Esophagus muscularis mucosa (tissue), 4 donors: ENCODE measurements around the gene FGF8. TPM values are rescaled to one million over a fixed set of nuclear protein-coding genes. Genes with fewer than 3 reads are reported as not detected.

Experiments used
- DNase-seq: peaks from one replicate; pipeline ENCODE4 v3.0.0-alpha.2; 2017; ENCODE audit errors: extremely low spot score
- H3K27ac ChIP-seq, 4 donors: fragments of 200-600 bp; sonication (generic); replicated peaks in 1 of 4; 1 replicate in 3 of 4; 2 replicates in 1 of 4; pipeline ENCODE4 v1.5.1; 2016 to 2019; ENCODE audit warnings: mild to moderate bottlenecking in 1 of 4
- H3K27me3 ChIP-seq, 4 donors: fragments of 200-600 bp; sonication (generic); one replicate each; pipeline versions ENCODE4 v1.5.1 to v1.6.0; 2016 to 2019
- H3K36me3 ChIP-seq, 4 donors: fragments of 200-600 bp; sonication (generic); one replicate each; pipeline ENCODE4 v1.5.1; 2016 to 2019
- H3K4me1 ChIP-seq, 4 donors: fragments of 200-600 bp; sonication (generic); one replicate each; pipeline ENCODE4 v1.5.1; 2016 to 2019
- H3K4me3 ChIP-seq, 4 donors: fragments of 200-600 bp; sonication (generic); 1 replicate in 2 of 4; 2 replicates in 2 of 4; pipeline ENCODE4 v1.5.1; 2016 to 2019; ENCODE audit warnings: mild to moderate bottlenecking in 4 of 4, moderate library complexity in 1 of 4
- H3K9me3 ChIP-seq, 4 donors: fragments of 200-600 bp; sonication (generic); 1 replicate in 3 of 4; 2 replicates in 1 of 4; pipeline ENCODE4 v1.5.1; 2016 to 2019
- CTCF ChIP-seq, 3 experiments: fragments of 200-600 bp in 2 of 3; fragments of 450-650 bp in 1 of 3; sonication (generic) in 2 of 3; IDR thresholded peaks; one replicate each; pipeline ENCODE4 v1.5.1; 2017 to 2019; ENCODE audit warnings: antibody characterized with exemption in 3 of 3, mild to moderate bottlenecking in 2 of 3, moderate library complexity in 1 of 3
- EP300 ChIP-seq: sonication (generic); formaldehyde crosslinking; IDR thresholded peaks from one replicate; pipeline ENCODE4 v1.6.1; 2017; ENCODE audit warnings: antibody characterized with exemption
- POLR2A ChIP-seq: fragments of 450-650 bp; IDR thresholded peaks from one replicate; pipeline ENCODE4 v1.6.1; 2017; ENCODE audit warnings: antibody characterized with exemption, moderate library complexity, mild to moderate bottlenecking, low read depth
- POLR2AphosphoS5 ChIP-seq, 2 donors: sonication (generic); formaldehyde crosslinking; IDR thresholded peaks; one replicate each; pipeline ENCODE4 v1.6.1; 2017; ENCODE audit warnings: antibody characterized with exemption in 2 of 2
- WGBS: methylation state at CpG from one replicate; pipeline ENCODE4 v1.1.5; 2018; 5-methylcytosine and 5-hydroxymethylcytosine counted together
- intact Hi-C: fragments of 100-400 bp; cut with DNase I; formaldehyde crosslinking; loops from one replicate; pipeline ENCODE4 v1.15.1; 2023
- total RNA-seq, 4 donors: library from RNA; depleted of rRNA; stranded (reverse); fragments of >200 nt; gene quantifications; one replicate each; pipeline versions ENCODE4 v1.1.0 to v1.2.1, GENCODE V29; 2016

Gene FGF8
- total RNA-seq, 4 donors from 2014 or later: not detected

DNA sequence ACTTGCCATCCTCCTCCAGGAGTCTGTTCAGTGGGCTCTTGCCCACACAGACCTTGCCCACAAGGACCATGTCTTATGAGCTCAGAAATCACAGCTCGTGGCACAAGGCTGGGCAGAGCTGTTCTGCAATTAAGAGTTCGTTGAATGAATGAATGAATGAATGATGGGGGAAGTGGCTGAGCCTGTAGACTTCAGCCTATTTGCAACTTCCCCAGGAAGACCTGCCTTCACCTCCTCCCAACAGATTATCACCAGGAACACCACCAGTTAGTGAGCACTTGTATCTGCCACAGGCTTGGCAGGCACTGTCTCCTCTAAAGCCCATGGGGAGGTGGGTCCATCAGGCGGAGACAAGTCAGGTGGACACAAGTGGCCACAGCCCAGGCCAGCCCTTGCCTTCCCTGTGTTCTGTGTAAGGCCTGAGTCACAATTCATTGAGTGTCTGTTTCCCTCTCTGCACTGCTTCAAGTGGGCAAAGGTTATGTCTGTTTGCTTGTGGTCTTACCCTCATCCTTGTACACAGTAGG, 1.8 kb upstream of the FGF8 start:
- Histone ChIP-seq H3K27ac (no peak overlapping the region), H3K36me3 (no peaks in the 10 kb centered on the region), H3K4me1 (peaks cover 47 to 80% (median 78%) of the 10 kb centered on the region in 4 donors), H3K4me3 (no peak overlapping the region), H3K27me3 (peaks cover 13 to 72% (median 50%) of the 10 kb centered on the region in 4 donors), H3K9me3 (no peaks in the 10 kb centered on the region)
- 90% methylated on average over 3 of the region's 3 CpGs for WGBS
- TF ChIP-seq POLR2A (no peak), CTCF (IDR thresholded peaks at IDR 0.05) (no peak), POLR2AphosphoS5 (IDR thresholded peaks at IDR 0.05) (no peak), EP300 (no peak)
- intact Hi-C loops: loop anchor here (10.0 kb wide), 1 partner anchor 563 kb away; no protein-coding TSS in a partner anchor
- DNase-seq: no peak

- H3K4me3 ChIP-seq: peak overlapping the region; percentile 38 to 54 (median 42)
- peaks cover 36 to 66% (median 64%) of the 10 kb centered on the region in 4 donors for H3K4me1 ChIP-seq
- no peaks in the 10 kb centered on the region for H3K9me3 ChIP-seq
- H3K27ac ChIP-seq: no peak overlapping the region
- H3K36me3 ChIP-seq: no peaks in the 10 kb centered on the region
- no peak for DNase-seq
- WGBS: 23% methylated on average over 18 of the region's 74 CpGs
- TF ChIP-seq EP300: no peak
- TF ChIP-seq CTCF (IDR thresholded peaks at IDR 0.05): no peak
- no peak for TF ChIP-seq POLR2AphosphoS5 (IDR thresholded peaks at IDR 0.05)
- no peak for TF ChIP-seq POLR2A
- intact Hi-C loops: loop anchor here (10.0 kb wide), 1 partner anchor 561 kb away; no protein-coding TSS in a partner anchor
- peaks cover 13 to 86% (median 59%) of the 10 kb centered on the region in 4 donors for H3K27me3 ChIP-seq
Observed at GRCh38 chr10:101776161-101776817, 375 bp upstream of the FGF8 start.

- peaks cover 24 to 50% (median 48%) of the 10 kb centered on the region in 4 donors for H3K4me1 ChIP-seq
- intact Hi-C loops: loop anchor here (10.0 kb wide), 1 partner anchor 560 kb away; no protein-coding TSS in a partner anchor
- no peak for DNase-seq
- WGBS: 15% methylated on average over 20 of the region's 32 CpGs
- no peak for TF ChIP-seq EP300
- no peak for TF ChIP-seq POLR2AphosphoS5 (IDR thresholded peaks at IDR 0.05)
- no peak for TF ChIP-seq CTCF (IDR thresholded peaks at IDR 0.05)
- no peak for TF ChIP-seq POLR2A
- peaks cover 13 to 100% (median 66%) of the 10 kb centered on the region in 4 donors for H3K27me3 ChIP-seq
- H3K9me3 ChIP-seq: no peaks in the 10 kb centered on the region
- no peak overlapping the region for H3K27ac ChIP-seq
- H3K36me3 ChIP-seq: no peaks in the 10 kb centered on the region
- no peak overlapping the region for H3K4me3 ChIP-seq
Observed at GRCh38 chr10:101774589-101775272, 1.2 kb downstream of the FGF8 start.

- no peak for DNase-seq
- peaks cover 13 to 100% (median 60%) of the 10 kb centered on the region in 4 donors for H3K27me3 ChIP-seq
- intact Hi-C loops: loop anchor here (10.0 kb wide), 1 partner anchor 559 kb away; no protein-coding TSS in a partner anchor
- peaks cover 17 to 43% (median 42%) of the 10 kb centered on the region in 4 donors for H3K4me1 ChIP-seq
- H3K36me3 ChIP-seq: no peaks in the 10 kb centered on the region
- H3K27ac ChIP-seq: no peak overlapping the region
- H3K4me3 ChIP-seq: no peak overlapping the region
- no peaks in the 10 kb centered on the region for H3K9me3 ChIP-seq
- WGBS: 23% methylated on average over 13 of the region's 13 CpGs
- TF ChIP-seq CTCF (IDR thresholded peaks at IDR 0.05): no peak
- no peak for TF ChIP-seq EP300
- no peak for TF ChIP-seq POLR2AphosphoS5 (IDR thresholded peaks at IDR 0.05)
- TF ChIP-seq POLR2A: no peak
Observed at GRCh38 chr10:101773923-101774588, 1.9 kb downstream of the FGF8 start.
